HepG2 (cell line): ENCODE measurements around the gene PDK1. TPM values are rescaled to one million over a fixed set of nuclear protein-coding genes. Genes with fewer than 3 reads are reported as not detected.

Experiments used
- ATAC-seq: fragments of 200-7000 bp; cut with Tn5 transposase; 3 replicates; pipeline ENCODE4 v1.9.1; 2020; ENCODE audit warnings: mild to moderate bottlenecking, moderate library complexity
- BruUV-seq: library from RNA; stranded (reverse); fragments of 400-500 nt; replicated peaks from 2 replicates; lab custom pipeline; 2021; lab: Mats Ljungman, UMichigan
- CTCF ChIA-PET: fragments of 300-600 bp; formaldehyde crosslinking; extraction: SDS; loops from one replicate; lab custom pipeline; 2021; ENCODE audit warnings: low total read pairs, inconsistent platforms, low intra/inter-chr PET ratio; lab: Yijun Ruan, JAX
- POLR2A ChIA-PET: fragments of 350-600 bp; sonication (Branson Sonifier 250); formaldehyde crosslinking; loops from one replicate; lab custom pipeline; 2020; ENCODE audit warnings: antibody characterized with exemption, inconsistent platforms; lab: Yijun Ruan, JAX
- DNase-seq: peaks from one replicate; pipeline ENCODE4 v3.0.0-alpha.2; 2015; ENCODE audit warnings: low spot score
- FAIRE-seq: peaks from 3 replicates; lab custom pipeline; 2011; peaks lifted over from hg19 to GRCh38; lab: Jason Lieb, UNC
- H2AFZ ChIP-seq: one replicate; pipeline ENCODE4 v1.6.1; 2011; ENCODE audit warnings: low read length, inconsistent platforms
- H3K27ac ChIP-seq: fragments of 300-600 bp; 3 replicates; pipeline ENCODE4 v1.8.0; 2011; ENCODE audit warnings: mixed run types, mild to moderate bottlenecking, mixed read lengths, low read length, inconsistent platforms; ENCODE audit not compliant: insufficient read depth; ENCODE audit errors: extremely low read length
- H3K27me3 ChIP-seq, 2 experiments: fragments of 200-600 bp in 1 of 2; 2 replicates in 1 of 2; 3 replicates in 1 of 2; pipeline versions ENCODE4 v1.6.0 to v1.8.0; 2011; ENCODE audit warnings: low read length in 2 of 2, mild to moderate bottlenecking in 2 of 2, moderate library complexity in 2 of 2, inconsistent platforms in 1 of 2; ENCODE audit not compliant: insufficient read depth in 2 of 2, control insufficient read depth in 1 of 2
- H3K36me3 ChIP-seq, 2 experiments: fragments of 200-600 bp in 1 of 2; replicated peaks in 1 of 2; 2 replicates in 1 of 2; 3 replicates in 1 of 2; pipeline versions ENCODE4 v1.5.1 to v1.8.0; 2011; ENCODE audit warnings: low read length in 2 of 2, inconsistent platforms in 1 of 2; ENCODE audit not compliant: insufficient read depth in 2 of 2, control insufficient read depth in 1 of 2
- H3K4me1 ChIP-seq: 2 replicates; pipeline ENCODE4 v1.5.1; 2012; ENCODE audit warnings: low read length, inconsistent platforms; ENCODE audit not compliant: insufficient read depth
- H3K4me2 ChIP-seq: 2 replicates; pipeline ENCODE4 v1.6.0; 2011; ENCODE audit warnings: low read depth, low read length, inconsistent platforms
- H3K4me3 ChIP-seq, 3 experiments: fragments of 200-600 bp in 1 of 3; sonication (generic), shearing (Covaris generic) in 1 of 3; replicated peaks in 1 of 3; 2 replicates each; pipeline ENCODE4 v1.5.1; 2011 to 2016; ENCODE audit warnings: low read length in 3 of 3, inconsistent platforms in 2 of 3, low read depth in 2 of 3, mild to moderate bottlenecking in 2 of 3, control low read depth in 1 of 3, mixed read lengths in 1 of 3; ENCODE audit not compliant: insufficient read depth in 1 of 3
- H3K79me2 ChIP-seq: one replicate; pipeline ENCODE4 v1.6.1; 2011; ENCODE audit warnings: low read length, inconsistent platforms; ENCODE audit not compliant: insufficient read depth
- H3K9ac ChIP-seq: 2 replicates; pipeline ENCODE4 v1.6.0; 2011; ENCODE audit warnings: mild to moderate bottlenecking, low read depth, low read length, inconsistent platforms; ENCODE audit not compliant: insufficient read depth
- H3K9me3 ChIP-seq: 2 replicates; pipeline ENCODE4 v1.5.1; 2012; ENCODE audit warnings: mild to moderate bottlenecking, low read length
- H4K20me1 ChIP-seq: 2 replicates; pipeline ENCODE4 v1.6.0; 2011; ENCODE audit warnings: inconsistent platforms, mild to moderate bottlenecking, low read length, moderate library complexity; ENCODE audit not compliant: insufficient read depth
- ASH2L ChIP-seq: fragments of 300-600, 200-600 bp; sonication (generic); IDR thresholded peaks from 2 replicates; pipeline ENCODE4 v1.7.0; 2017; ENCODE audit warnings: low read depth, mild to moderate bottlenecking, moderate library complexity, mixed read lengths, low read length; ENCODE audit not compliant: insufficient read length
- KDM6A ChIP-seq: IDR thresholded peaks from 2 replicates; pipeline ENCODE4 v1.6.1; 2016; ENCODE audit warnings: low read depth
- PITX1 ChIP-seq: sonication (generic); formaldehyde crosslinking; IDR thresholded peaks from 2 replicates; pipeline ENCODE4 v1.5.1; 2020; ENCODE audit warnings: mild to moderate bottlenecking, missing genetic modification reagents
- SUZ12 ChIP-seq: fragments of 150-350 bp; IDR thresholded peaks from 2 replicates; pipeline ENCODE4 v1.6.1; 2014; ENCODE audit warnings: low read depth, low read length
- TGIF2 ChIP-seq: IDR thresholded peaks from 2 replicates; pipeline ENCODE4 v1.6.1; 2016; ENCODE audit warnings: control low read depth, missing compliant biosample characterization
- ZFY ChIP-seq: sonication (generic); formaldehyde crosslinking; IDR thresholded peaks from 2 replicates; pipeline ENCODE4 v1.4.0; 2020; ENCODE audit warnings: missing genetic modification reagents
- ZNF704 ChIP-seq: sonication (generic); formaldehyde crosslinking; IDR thresholded peaks from 2 replicates; pipeline ENCODE4 v1.8.1; 2023; ENCODE audit warnings: mild to moderate bottlenecking, inconsistent platforms, moderate library complexity, missing genetic modification reagents, borderline replicate concordance
- WGBS: methylation state at CpG from one replicate; pipeline ENCODE4 v1.1.6; 2017; ENCODE audit warnings: low lambda C conversion rate; 5-methylcytosine and 5-hydroxymethylcytosine counted together
- in situ Hi-C: cut with HindIII; loops from 2 replicates; pipeline ENCODE4 v1.10.0; 2017; ENCODE audit warnings: low pct_unique_long_range_greater_than_20kb; ENCODE audit not compliant: extremely low pct_ligation_motif_present
- intact Hi-C: fragments of 100-400 bp; cut with micrococcal nuclease; formaldehyde crosslinking; loops from one replicate; pipeline ENCODE4 v1.10.0; 2022; ENCODE audit not compliant: unreplicated experiment
- polyA plus RNA-seq, 8 experiments: library from polyadenylated mRNA; depleted of rRNA in 3 of 8; stranded (reverse) in 7 of 8; unstranded in 1 of 8; fragments of >200 nt; fragmentation: Illumina TruSeq in 4 of 8; extraction: Trizol in 4 of 8; gene quantifications; 2 replicates each; pipeline versions ENCODE4 v1.2.1 to v1.2.3, GENCODE V29; 2011 to 2016; ENCODE audit warnings: low read depth in 4 of 8, missing spikeins in 1 of 8, mixed read lengths in 1 of 8; ENCODE audit not compliant: insufficient read depth in 1 of 8
- total RNA-seq, 5 experiments: library from RNA; depleted of rRNA; stranded (reverse); fragments of >200 nt; fragmentation: Illumina TruSeq; extraction: Trizol; gene quantifications; 2 replicates each; pipeline ENCODE4 v1.2.3, GENCODE V29; 2016; ENCODE audit warnings: low read depth in 1 of 5
- TF ChIP-seq, protein P1 (sequence below): sonication (generic); formaldehyde crosslinking; IDR thresholded peaks from 2 replicates; pipeline ENCODE4 v1.4.0; 2020; ENCODE audit warnings: missing genetic modification reagents

The PDK1 gene
- total and polyA plus RNA-seq, 2 of the 13 experiments (the other 11 are each of a cell fraction or from before 2014, with no cell fraction given): 11.9 to 96.9 TPM

- TF ChIP-seq ZNF704 (no peak), SUZ12 (no peak), TGIF2 (CRISPR knock-in tag) (no peak)
- TF ChIP-seq, all 625 proteins: peak for 0
Measured at GRCh38 chr2:172580544-172580943, 24.7 kb downstream of the PDK1 start (continued).

DNA sequence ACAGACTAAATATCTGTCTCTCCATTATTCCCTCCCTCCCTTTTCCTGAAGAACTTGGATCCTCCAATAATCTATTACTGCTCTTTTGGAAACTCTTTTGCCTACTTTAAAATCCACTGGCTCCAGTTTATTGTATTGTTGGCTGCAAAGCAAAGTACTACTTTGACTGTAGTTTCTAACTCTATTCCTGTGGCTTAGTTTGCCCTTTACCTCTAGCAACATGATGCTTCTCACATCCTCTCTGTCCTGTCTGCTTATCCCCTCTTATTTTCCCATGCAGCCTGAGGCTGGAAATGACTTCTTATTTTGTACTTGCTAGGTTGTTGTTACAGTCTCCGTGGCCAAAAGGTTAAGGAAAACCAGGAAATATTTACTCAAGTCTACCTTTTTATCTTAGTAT is 26.8 kb downstream of the PDK1 start:
- ChIA-PET POLR2A (no interaction called here), CTCF (no interaction called here)
- BruUV-seq: no TSS peak
- Histone ChIP-seq H2AFZ (no peak overlapping the region), H3K36me3 (peaks cover 31 to 92% of the 10 kb centered on the region in 2 experiments), H4K20me1 (peaks cover 59% of the 10 kb centered on the region), H3K4me3 (no peak overlapping the region), H3K27me3 (no peaks in the 10 kb centered on the region), H3K4me2 (no peak overlapping the region), H3K27ac (no peak overlapping the region), H3K9ac (no peak overlapping the region), H3K4me1 (peaks cover 13% of the 10 kb centered on the region), H3K9me3 (peaks cover 6% of the 10 kb centered on the region), H3K79me2 (peaks cover 40% of the 10 kb centered on the region)
- 96% methylated on average over 1 of the region's 1 CpG for WGBS
- no peak for FAIRE-seq
- ATAC-seq: no peak
- in situ Hi-C loops (no loop called here), intact Hi-C loops (no loop called here)
- no peak for TF ChIP-seq PITX1 (CRISPR knock-in tag)
- no peak for TF ChIP-seq ZFY (CRISPR knock-in tag)
- no peak for TF ChIP-seq ASH2L
- TF ChIP-seq, protein P1, sequence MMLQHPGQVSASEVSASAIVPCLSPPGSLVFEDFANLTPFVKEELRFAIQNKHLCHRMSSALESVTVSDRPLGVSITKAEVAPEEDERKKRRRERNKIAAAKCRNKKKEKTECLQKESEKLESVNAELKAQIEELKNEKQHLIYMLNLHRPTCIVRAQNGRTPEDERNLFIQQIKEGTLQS (CRISPR knock-in tag): no peak
- TF ChIP-seq KDM6A (CRISPR knock-in tag): no peak
- DNase-seq: no peak
